Retinal pigment epithelial cell (primary cell): ENCODE data around the gene GDPD5.

Experiments used
- DNase-seq: peaks from one replicate; pipeline ENCODE4 v3.0.0-alpha.2; 2010; ENCODE audit warnings: low read depth
- H3K4me3 ChIP-seq: 2 replicates; pipeline ENCODE4 v1.5.1; 2011; ENCODE audit warnings: mild to moderate bottlenecking, low read length, control low read depth, moderate library complexity
- TF ChIP-seq, protein P1 (sequence below): conservative IDR thresholded peaks from 2 replicates; pipeline ENCODE4 v1.5.1; 2011; ENCODE audit warnings: low read depth, low read length, control low read depth, inconsistent platforms

Gene GDPD5

DNA sequence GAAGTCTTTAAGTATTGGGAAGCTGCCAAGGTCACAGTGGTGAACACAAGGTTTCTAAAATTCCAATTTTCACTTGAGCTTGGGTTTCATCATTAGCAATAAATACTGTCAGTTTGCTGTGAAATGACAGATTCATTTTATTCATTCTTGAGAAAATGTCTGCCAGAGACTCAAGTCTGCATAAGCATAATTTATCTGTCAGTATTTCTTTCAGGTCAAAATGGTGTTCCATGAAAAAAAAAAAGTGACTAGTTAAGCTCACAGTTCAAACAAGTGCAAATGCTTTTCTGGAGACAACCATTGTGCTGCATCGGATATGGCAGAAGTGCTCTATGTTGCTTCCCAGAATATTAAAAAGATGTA is 8.1 kb upstream of the GDPD5 start:
- no peak overlapping the region for H3K4me3 ChIP-seq
- TF ChIP-seq, protein P1, sequence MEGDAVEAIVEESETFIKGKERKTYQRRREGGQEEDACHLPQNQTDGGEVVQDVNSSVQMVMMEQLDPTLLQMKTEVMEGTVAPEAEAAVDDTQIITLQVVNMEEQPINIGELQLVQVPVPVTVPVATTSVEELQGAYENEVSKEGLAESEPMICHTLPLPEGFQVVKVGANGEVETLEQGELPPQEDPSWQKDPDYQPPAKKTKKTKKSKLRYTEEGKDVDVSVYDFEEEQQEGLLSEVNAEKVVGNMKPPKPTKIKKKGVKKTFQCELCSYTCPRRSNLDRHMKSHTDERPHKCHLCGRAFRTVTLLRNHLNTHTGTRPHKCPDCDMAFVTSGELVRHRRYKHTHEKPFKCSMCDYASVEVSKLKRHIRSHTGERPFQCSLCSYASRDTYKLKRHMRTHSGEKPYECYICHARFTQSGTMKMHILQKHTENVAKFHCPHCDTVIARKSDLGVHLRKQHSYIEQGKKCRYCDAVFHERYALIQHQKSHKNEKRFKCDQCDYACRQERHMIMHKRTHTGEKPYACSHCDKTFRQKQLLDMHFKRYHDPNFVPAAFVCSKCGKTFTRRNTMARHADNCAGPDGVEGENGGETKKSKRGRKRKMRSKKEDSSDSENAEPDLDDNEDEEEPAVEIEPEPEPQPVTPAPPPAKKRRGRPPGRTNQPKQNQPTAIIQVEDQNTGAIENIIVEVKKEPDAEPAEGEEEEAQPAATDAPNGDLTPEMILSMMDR = no peak
- no peak for DNase-seq

DNA sequence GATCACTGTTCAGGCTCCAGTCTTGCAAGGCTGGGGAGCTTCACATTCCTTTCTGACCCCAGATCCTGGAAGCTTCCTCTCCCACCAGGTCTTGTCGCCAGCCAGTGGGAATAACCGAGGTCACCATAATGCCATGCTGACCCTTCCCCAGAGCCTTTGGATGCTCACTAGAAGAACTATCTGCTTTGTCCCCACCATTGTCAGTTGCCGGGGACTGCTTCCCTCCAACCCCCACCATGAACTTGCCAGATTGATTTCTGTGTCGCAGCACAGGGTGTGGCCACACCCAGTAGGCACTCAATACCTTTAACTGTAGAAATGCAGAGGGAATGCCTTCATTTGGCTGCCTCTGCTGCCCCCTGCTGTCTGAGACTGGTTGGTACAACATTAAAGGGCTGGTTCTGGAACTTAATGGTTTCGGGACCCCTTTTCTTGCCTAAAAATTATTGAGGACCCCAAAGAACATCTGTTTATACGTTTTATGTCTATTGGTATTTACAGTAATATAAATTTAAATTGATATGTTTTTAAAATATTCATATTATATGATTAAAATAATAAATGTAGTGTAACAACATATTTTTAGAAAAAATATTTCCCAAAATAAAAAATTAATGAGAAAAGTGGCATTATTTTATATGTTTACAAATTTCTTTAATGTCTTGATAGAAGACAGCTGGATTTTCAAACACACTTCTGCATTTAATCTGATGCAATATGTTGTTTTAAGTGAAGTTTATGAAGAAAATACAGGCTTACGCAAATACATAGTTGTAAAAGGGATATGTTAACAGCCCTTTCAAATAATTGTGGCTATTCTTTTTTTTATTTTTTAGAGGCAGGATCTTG is 6.7 kb upstream of the GDPD5 start:
- DNase-seq = no peak
- TF ChIP-seq, protein P1 = peak; percentile 83
- H3K4me3 ChIP-seq = no peak overlapping the region

DNA sequence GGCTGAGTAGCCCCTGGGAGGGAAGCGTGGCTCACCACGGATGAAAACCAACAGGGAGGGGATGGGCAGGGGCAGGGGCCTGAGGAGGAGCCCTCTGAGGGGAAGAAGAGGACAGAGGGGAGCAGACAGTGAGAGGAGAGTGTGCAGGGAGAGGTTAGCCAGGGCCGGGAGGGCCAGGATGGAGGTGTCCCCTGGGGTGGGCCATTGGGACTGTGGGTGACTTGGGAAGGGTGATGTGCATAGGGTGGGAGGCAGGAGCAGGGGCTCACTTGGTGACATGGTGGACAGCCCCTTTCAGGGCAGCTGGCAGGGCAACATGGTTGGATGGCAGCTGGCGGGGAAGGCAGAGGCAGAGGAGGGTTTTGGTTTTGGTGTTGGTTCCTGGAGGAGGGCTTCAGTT is 5.6 kb upstream of the GDPD5 start:
- TF ChIP-seq, protein P1 = no peak
- no peak overlapping the region for H3K4me3 ChIP-seq

DNA sequence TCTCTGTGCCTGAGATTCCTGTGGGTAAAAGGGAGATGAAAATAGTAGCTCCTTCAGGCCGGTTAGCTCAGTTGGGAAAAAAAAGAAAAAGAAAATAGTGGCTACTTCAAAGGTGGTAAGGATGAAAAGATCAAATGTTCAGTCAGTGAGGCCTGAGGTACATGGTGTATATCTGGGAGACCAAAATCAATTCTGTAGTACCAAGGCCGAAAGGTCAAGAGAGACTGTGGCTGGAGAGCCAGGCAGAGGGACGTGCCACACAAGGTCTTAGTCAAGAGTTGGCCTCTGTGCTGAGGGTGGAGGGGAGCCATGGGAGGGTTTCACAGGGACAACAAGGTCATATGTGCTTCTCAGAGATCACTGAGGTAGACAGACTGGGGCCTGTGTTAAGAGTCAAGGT is 4.8 kb upstream of the GDPD5 start:
- TF ChIP-seq, protein P1 = no peak
- DNase-seq = no peak
- no peak overlapping the region for H3K4me3 ChIP-seq

More for the DNA sequence above, 5.6 kb upstream of the GDPD5 start:
- DNase-seq = no peak

DNA sequence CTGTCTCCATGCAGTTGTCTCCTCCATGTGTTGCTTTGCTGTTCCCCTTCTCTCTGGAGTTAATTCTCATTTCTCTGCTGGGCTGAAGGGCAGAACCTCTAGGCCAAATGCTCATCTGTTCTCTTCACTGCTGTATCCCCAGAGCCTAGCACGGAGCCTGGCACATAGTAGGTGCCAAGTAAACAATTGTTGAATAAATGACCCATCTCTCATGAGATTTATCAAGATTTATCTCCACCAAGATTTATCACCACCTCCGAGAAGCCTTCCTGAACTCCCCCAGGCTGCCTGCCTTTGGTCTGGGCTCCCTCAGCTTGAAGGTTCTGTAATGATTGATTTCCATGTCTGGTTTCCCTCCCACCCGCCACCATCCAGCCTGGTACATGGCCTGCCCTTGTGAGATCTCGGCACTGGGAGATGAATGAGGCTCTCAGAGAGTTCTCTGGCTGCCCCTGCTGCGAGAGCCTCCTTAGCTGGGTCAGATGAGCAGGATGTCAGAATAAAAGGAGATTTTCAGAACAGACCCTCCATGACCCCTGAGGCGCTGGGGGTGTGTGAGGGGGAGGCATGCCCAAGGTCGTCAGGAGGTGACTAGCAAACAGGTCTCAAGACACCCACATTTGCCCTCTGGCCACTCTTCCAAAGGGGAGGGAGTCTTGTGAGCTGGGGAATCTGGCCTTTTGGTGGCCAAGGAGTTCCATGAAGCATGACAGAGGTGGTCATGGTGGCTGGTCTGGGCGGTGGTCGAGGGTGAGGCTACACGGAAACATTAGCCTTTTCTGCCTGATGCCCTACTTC is 2.4 kb upstream of the GDPD5 start:
- DNase-seq = no peak

DNA sequence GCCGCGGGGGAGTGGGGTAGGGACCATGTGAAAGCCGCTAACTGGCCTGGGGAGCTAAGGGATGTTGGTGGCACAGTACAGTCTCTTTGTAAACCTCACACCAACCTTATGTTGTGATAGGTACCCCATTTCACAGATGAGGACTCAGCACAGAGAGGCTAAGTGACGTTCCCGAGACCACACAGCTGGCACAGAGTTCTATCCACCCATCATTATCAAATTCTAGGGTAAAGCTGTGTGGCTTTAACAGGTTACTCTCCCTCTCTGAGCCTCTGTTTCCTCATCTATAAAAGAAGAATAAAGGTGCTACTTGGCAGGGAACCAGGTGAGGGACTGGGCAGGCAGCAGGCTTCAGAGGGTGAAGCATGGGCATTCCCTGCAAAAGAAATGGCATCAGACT is 1.4 kb upstream of the GDPD5 start:
- TF ChIP-seq, protein P1 = no peak
- no peak overlapping the region for H3K4me3 ChIP-seq
- no peak for DNase-seq

More for the DNA sequence above, 2.4 kb upstream of the GDPD5 start:
- no peak overlapping the region for H3K4me3 ChIP-seq
- TF ChIP-seq, protein P1 = no peak
